ENCODE data around the gene PRR5L. TPM values are rescaled to one million over a fixed set of nuclear protein-coding genes. Genes with fewer than 3 reads are reported as not detected.
A peak's percentile ranks its signal among the peaks of the same experiment; 100 is the strongest.

The PRR5L gene
- 18.8 TPM for total RNA-seq
- polyA plus RNA-seq, result 3.6 TPM

- Histone ChIP-seq H3K27ac (ENCODE audit: low read depth) (no peak within 1 kb of the TSS), H3K4me3 (ENCODE audit: low read depth, low read length) (no peak within 1 kb of the TSS), H3K36me3 (ENCODE audit: insufficient read depth) (no peaks in the 10 kb centered on the region), H3K4me1 (ENCODE audit: insufficient read depth) (no peaks in the 10 kb centered on the region)
- 84% methylated on average over 3 of the region's 3 CpGs for WGBS
- no peak for DNase-seq (ENCODE audit: extremely low spot score)
Measured at GRCh38 chr11:36295926-36296325, at the start of gene PRR5L. TSS of gene PRR5L (plus strand) at chr11:36296288. CDS start at chr11:36401122, 104,834 bp downstream.

DNA sequence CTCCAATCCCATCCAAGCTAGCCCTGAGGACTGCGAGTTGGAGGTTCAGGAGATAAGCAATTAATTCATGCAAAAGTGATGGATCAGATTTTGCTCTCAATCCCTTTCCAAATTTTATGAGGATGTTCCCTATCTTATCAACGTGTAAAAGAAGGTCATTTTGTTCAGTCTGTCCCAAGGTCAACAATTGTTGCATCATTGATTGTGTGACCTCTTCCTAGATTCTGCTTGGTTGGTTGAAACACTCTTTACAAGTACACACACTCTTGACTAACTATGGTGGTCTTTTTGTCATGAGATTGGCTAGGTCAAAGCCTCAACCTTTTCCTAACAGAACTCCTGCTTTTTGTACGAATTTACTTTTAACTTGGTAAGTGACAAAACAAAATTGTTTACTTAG, 48.6 kb upstream of the PRR5L start:
- H3K4me1 ChIP-seq (ENCODE audit: insufficient read depth), result no peaks in the 10 kb centered on the region
- 57% methylated on average over 3 of the region's 3 CpGs for WGBS
- H3K27ac ChIP-seq (ENCODE audit: low read depth), result no peak overlapping the region
- no peaks in the 10 kb centered on the region for H3K36me3 ChIP-seq (ENCODE audit: insufficient read depth)
- no peak for DNase-seq (ENCODE audit: extremely low spot score)
- no peak overlapping the region for H3K4me3 ChIP-seq (ENCODE audit: low read depth, low read length)

GRCh38 chr11:36248436-36248835, 47.7 kb upstream of the PRR5L start:
- no peak for DNase-seq (ENCODE audit: extremely low spot score)
- no peak overlapping the region for H3K4me3 ChIP-seq (ENCODE audit: low read depth, low read length)
- H3K4me1 ChIP-seq (ENCODE audit: insufficient read depth), result no peaks in the 10 kb centered on the region
- 70% methylated on average over 4 of the region's 4 CpGs for WGBS
- no peaks in the 10 kb centered on the region for H3K36me3 ChIP-seq (ENCODE audit: insufficient read depth)
- H3K27ac ChIP-seq (ENCODE audit: low read depth), result no peak overlapping the region

DNA sequence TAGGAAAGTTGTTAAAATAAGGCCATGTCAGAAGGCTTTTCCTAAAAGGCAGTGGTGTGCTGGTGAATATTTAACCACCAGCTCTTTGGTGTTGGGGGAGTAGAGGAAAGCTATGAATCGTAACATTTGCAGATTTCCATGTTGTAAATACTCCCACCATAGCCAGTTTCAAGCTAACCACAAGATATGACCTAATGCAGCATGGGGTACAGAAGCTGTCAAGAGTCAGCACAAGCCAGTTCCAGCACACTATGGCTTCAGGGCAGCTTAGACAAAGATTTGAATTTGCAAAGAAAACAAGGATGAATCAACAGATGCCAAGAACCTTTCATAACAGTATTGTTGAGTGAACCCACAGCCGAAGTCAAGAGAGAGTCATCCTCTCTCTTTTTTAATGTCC, 46.8 kb upstream of the PRR5L start:
- H3K27ac ChIP-seq (ENCODE audit: low read depth), result no peak overlapping the region
- H3K4me3 ChIP-seq (ENCODE audit: low read depth, low read length), result no peak overlapping the region
- 80% methylated on average over 2 of the region's 2 CpGs for WGBS
- no peaks in the 10 kb centered on the region for H3K36me3 ChIP-seq (ENCODE audit: insufficient read depth)
- H3K4me1 ChIP-seq (ENCODE audit: insufficient read depth), result no peaks in the 10 kb centered on the region
- no peak for DNase-seq (ENCODE audit: extremely low spot score)

DNA sequence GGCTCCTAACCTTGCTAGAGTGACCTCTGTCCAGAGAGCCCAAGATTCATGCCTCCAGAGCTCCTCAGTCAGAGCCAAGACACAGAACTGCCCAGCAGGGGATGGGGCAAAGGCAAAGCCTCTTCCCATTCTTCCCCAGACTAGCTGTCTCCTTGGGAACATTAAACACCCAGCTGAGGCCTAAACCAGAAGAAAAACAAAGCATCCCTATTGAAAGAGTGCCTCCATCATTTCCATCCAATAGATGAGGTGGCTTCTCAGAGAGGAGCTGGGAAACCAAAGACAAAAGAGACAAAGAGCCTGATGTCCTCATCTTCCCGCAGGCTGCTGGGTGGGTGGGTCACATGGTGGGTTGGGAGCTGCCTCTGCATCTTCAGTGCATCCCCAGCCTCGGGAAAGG, 44.3 kb upstream of the PRR5L start:
- WGBS, result 76% methylated on average over 2 of the region's 2 CpGs

DNA sequence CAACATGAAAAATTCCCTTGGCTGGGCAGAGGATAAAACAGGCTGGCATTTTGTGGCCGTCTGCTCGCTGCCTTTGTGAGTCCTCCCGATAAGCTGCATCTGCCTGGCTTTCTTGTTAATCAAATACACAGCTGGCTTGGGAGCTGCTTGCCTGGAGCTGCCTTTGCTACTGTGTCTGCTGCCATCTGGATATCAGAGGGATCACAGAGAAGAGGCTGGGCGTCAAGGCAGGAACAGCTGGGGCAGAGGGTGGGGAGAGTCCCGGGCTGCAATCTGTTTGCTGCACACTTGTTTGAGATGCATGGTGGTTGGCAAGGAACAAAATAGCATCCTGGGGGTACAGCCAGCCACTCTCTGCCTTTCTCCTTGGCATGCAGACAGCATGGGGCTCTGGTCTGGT, 42.9 kb upstream of the PRR5L start:
- Histone ChIP-seq H3K27ac (ENCODE audit: low read depth) (no peak overlapping the region), H3K4me1 (ENCODE audit: insufficient read depth) (no peaks in the 10 kb centered on the region), H3K36me3 (ENCODE audit: insufficient read depth) (no peaks in the 10 kb centered on the region), H3K4me3 (ENCODE audit: low read depth, low read length) (no peak overlapping the region)
- WGBS, result 42% methylated on average over 5 of the region's 5 CpGs
- DNase-seq (ENCODE audit: extremely low spot score), result peak; percentile 7

More for the DNA sequence above, 44.3 kb upstream of the PRR5L start:
- Histone ChIP-seq H3K4me3 (ENCODE audit: low read depth, low read length) (no peak overlapping the region), H3K4me1 (ENCODE audit: insufficient read depth) (no peaks in the 10 kb centered on the region), H3K27ac (ENCODE audit: low read depth) (no peak overlapping the region), H3K36me3 (ENCODE audit: insufficient read depth) (no peaks in the 10 kb centered on the region)
- no peak for DNase-seq (ENCODE audit: extremely low spot score)

DNA sequence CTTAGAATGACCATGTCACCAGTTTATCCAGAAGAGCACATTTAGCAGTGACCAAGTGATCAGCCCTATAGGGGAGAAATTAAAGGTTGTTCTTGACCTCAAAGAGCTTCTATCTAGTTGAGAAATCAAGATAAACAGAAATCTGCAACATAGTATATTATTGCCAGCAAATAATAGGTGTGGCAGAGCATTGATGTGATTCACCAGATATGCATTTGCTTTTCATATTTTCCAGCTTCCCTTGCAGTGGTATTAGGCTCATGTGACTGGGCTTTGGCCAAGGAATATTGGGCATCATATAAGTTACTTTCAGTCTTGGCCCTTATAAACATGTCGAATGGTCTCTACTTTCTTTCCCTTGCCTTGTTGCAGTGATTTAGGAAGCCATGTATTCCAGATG, 41.4 kb upstream of the PRR5L start:
- WGBS, result 73% methylated on average over 1 of the region's 1 CpG
- H3K36me3 ChIP-seq (ENCODE audit: insufficient read depth), result no peaks in the 10 kb centered on the region
- no peak overlapping the region for H3K4me3 ChIP-seq (ENCODE audit: low read depth, low read length)
- no peak for DNase-seq (ENCODE audit: extremely low spot score)
- no peaks in the 10 kb centered on the region for H3K4me1 ChIP-seq (ENCODE audit: insufficient read depth)
- no peak overlapping the region for H3K27ac ChIP-seq (ENCODE audit: low read depth)

DNA sequence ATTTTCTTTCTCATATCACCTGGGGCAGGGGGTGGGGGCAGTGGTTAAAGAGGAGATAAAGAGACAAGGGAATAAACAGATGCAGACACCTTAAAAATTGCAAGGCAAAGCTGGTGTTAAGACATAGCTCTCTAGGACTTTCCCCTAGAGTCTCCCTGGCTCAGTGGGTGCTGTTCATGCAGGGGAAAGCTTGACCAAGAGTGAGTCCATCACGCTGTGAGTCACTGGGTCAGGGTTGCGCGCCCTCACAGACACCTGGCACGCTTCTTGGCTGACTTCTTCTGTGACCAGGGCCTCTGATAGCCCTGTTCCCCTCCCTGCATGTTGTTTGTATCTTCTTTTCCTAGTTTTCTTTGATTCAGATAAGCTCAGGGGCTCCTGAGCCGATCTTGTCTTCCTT, 38.7 kb upstream of the PRR5L start:
- Histone ChIP-seq H3K27ac (ENCODE audit: low read depth) (no peak overlapping the region), H3K4me3 (ENCODE audit: low read depth, low read length) (no peak overlapping the region), H3K36me3 (ENCODE audit: insufficient read depth) (no peaks in the 10 kb centered on the region), H3K4me1 (ENCODE audit: insufficient read depth) (no peaks in the 10 kb centered on the region)
- no peak for DNase-seq (ENCODE audit: extremely low spot score)
- 71% methylated on average over 5 of the region's 5 CpGs for WGBS

DNA sequence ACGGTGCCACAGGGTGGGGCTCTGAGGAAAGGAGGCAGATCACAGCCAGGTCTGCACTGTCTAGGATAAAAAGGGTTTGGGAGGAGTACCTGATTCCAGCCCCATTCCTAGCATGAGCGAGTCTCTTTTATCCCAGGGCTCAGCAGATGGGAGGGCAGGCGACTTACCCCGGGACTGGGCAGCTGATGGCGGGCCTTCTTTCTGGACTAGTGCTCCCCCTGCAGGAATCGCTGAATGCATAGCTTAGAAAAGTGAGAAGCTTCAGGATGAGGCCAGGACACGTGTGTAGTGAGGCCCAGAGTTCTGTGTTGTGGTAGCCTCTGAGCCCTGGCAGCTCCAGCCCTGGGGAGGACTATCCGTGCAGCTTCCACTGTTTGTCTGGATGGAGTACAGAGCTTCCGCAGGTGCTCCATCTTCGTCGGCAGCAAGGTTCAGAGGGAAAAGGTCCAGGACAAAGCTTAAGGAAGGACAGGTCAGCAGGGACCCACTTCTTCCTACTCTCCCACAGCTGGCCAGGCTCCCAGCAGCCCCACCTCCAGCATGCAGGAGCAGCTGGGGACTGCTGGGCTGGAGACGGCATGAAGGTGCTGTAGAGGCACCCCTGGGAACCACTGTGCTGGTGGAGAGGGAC, 37.2 kb upstream of the PRR5L start:
- Histone ChIP-seq H3K4me1 (ENCODE audit: insufficient read depth) (no peaks in the 10 kb centered on the region), H3K27ac (ENCODE audit: low read depth) (no peak overlapping the region), H3K4me3 (ENCODE audit: low read depth, low read length) (no peak overlapping the region), H3K36me3 (ENCODE audit: insufficient read depth) (no peaks in the 10 kb centered on the region)
- peak; percentile 8 for DNase-seq (ENCODE audit: extremely low spot score)
- WGBS, result 35% methylated on average over 12 of the region's 12 CpGs

DNA sequence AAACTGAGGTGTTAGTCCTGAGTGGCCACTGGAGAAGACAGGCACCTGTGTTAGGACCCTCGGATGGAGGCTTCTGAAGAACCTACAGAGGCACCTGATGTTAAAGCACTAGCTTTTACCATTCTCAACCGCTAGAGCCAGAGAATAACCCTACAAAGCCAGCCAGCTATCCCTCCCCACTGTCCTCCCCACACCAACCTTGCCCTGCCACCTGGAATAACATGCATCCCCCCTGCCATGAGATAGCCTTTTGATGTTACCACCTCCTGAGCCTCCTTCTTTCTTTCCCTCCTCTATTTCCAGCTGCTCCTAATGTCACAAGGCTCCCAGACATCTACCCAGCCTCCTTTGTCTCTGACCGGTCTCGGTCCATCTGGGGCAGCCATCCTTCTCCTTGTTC, 35.0 kb upstream of the PRR5L start:
- WGBS, result 80% methylated on average over 4 of the region's 4 CpGs
- Histone ChIP-seq H3K4me1 (ENCODE audit: insufficient read depth) (no peaks in the 10 kb centered on the region), H3K27ac (ENCODE audit: low read depth) (no peak overlapping the region), H3K4me3 (ENCODE audit: low read depth, low read length) (no peak overlapping the region), H3K36me3 (ENCODE audit: insufficient read depth) (no peaks in the 10 kb centered on the region)
- DNase-seq (ENCODE audit: extremely low spot score), result no peak

DNA sequence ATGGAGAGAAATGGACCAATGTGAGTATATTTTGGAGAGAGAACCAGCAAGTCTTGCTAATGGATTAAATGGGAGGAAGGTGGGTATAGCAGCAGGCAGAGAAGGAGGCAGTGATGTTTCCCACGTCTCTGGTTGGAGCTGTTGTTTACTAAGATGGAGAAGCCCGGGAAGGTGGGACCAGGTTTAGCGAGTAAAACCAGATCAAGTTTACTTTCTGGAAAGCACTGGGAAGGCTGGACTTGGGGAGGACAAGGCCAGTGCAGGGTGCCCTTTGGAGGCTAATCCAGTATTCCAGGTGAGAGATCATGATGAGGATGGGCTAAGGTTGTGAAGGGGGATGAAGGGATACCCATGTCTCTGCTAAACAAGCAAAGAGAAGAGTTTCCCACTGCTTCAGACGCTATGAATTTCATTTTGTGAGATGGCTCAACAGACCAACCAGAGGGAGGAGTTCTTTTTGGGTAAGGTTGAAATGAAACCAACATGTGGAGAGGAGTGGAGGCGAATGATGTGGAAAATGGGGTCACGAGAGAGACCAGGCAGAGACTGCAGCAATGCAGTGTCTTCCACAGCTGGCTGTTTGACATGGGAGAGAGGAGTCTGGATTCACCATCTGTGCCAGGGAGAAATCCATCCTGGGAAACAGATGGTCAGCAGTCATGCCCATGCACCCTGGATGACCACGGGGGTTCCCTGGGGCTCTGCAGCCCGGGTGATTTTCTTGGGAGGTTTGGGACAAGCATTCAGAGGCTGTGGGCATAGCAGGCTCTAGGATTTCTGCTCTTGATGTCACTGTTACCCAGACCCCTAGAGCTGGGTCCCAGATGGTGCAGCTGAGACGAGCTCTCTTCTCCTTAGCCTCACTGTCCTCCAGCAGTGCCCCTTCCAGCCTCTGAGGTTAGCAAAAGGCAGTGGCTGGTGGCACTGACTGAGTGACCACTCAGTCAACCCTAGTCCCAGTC, 31.8 kb upstream of the PRR5L start:
- 72% methylated on average over 9 of the region's 9 CpGs for WGBS
- no peaks in the 10 kb centered on the region for H3K4me1 ChIP-seq (ENCODE audit: insufficient read depth)
- DNase-seq (ENCODE audit: extremely low spot score), result no peak
- no peaks in the 10 kb centered on the region for H3K36me3 ChIP-seq (ENCODE audit: insufficient read depth)
- H3K4me3 ChIP-seq (ENCODE audit: low read depth, low read length), result no peak overlapping the region
- no peak overlapping the region for H3K27ac ChIP-seq (ENCODE audit: low read depth)

DNA sequence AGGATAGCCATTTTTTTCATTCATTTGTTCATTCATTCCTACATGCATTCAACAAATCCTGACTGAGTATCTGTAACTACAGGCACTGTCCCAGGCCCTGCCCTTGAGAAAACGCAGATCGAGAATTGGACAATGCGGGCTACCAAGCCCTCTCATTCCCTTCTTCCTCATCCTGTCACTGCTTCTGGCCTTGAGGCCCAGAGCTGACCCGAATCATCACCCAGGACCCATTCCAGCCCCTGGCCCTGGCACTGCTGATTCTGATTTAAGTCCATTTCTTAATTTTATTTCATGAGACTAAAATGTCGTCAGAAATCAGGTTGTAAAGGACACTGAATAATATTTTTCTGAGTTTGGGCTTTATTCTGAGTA, 31.1 kb upstream of the PRR5L start:
- WGBS, result 83% methylated on average over 5 of the region's 5 CpGs
- DNase-seq (ENCODE audit: extremely low spot score), result no peak
- Histone ChIP-seq H3K4me1 (ENCODE audit: insufficient read depth) (no peaks in the 10 kb centered on the region), H3K4me3 (ENCODE audit: low read depth, low read length) (no peak overlapping the region), H3K36me3 (ENCODE audit: insufficient read depth) (no peaks in the 10 kb centered on the region), H3K27ac (ENCODE audit: low read depth) (no peak overlapping the region)

DNA sequence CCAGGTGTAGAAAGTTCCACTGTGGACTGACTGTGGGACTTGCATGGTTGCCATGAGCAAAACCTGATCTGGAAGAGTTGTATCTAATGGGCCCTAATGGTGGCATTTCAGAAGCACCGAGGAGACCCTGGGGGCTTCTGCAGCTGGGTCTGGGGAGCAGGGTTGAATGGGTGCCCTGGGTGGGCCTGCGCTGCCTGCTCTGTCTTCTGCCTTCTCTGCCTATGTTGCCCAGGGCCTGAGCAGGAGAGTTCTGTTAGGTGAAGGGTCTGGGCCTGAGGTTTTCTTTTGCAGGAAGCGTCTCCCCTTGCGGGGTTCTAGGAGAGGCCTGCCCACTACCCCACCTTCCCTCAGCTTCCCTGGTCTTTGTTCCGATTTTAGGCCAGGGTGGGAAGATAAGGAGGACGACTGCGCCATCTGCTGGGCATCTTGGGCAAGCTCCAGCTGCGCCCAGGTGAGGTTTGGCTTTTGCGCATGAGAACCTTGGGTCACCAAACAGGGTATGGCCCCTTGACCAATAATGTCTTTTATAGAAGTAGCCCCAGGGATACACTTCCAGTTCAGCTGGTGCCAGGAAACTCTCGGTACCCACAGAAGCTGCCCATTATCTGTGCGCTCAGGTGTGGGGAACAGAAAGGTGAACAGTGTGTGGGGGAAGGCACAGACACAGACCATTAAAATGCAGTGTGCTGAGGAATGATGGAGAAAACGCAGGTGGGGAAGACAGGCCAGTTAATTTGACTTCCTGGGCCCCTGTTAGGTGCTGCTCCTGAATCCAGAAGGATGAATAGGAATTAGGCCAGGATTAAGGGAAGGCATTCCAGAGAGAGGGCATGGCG, 30.1 kb upstream of the PRR5L start:
- Histone ChIP-seq H3K4me1 (ENCODE audit: insufficient read depth) (no peaks in the 10 kb centered on the region), H3K36me3 (ENCODE audit: insufficient read depth) (no peaks in the 10 kb centered on the region), H3K4me3 (ENCODE audit: low read depth, low read length) (no peak overlapping the region), H3K27ac (ENCODE audit: low read depth) (no peak overlapping the region)
- peak; percentile 36 for DNase-seq (ENCODE audit: extremely low spot score)
- 28% methylated on average over 13 of the region's 13 CpGs for WGBS

Measured in urinary bladder (tissue), 4 donors.